MM.1S (cell line): Measurements from ENCODE around the gene DOCK10.

Source experiments
- CTCF ChIP-seq: fragments of 300-600 bp; sonication (generic); IDR thresholded peaks from 2 replicates; pipeline ENCODE4 v1.5.1; 2016; ENCODE audit warnings: antibody characterized with exemption, low read length, mixed read lengths
- EZH2 ChIP-seq: fragments of 300-600 bp; sonication (generic); optimal IDR thresholded peaks from 2 replicates; pipeline ENCODE3; 2017; ENCODE audit warnings: low read depth, mild to moderate bottlenecking, antibody characterized with exemption, low read length, mixed read lengths
- EZH2phosphoT487 ChIP-seq: fragments of 300-600 bp; sonication (generic); IDR thresholded peaks from 2 replicates; pipeline ENCODE4 v1.6.1; 2018; ENCODE audit warnings: antibody characterized with exemption, low read length

GRCh38 chr2:225074366-225074765 lies 32.1 kb upstream of the DOCK10 start:
- TF ChIP-seq CTCF (no peak), EZH2 (no peak), EZH2phosphoT487 (no peak)
